H1 (cell line): Measurements from ENCODE around the gene TP53BP1. TPM values are rescaled to one million over a fixed set of nuclear protein-coding genes. Genes with fewer than 3 reads are reported as not detected.

Experiments used
- CTCF ChIA-PET: fragments of 300-600 bp; sonication (Branson Sonifier 250); formaldehyde crosslinking; loops from one replicate; lab custom pipeline; 2021; ENCODE audit not compliant: partially characterized antibody; lab: Charles Lee
- POLR2A ChIA-PET: fragments of 300-600 bp; sonication (Branson Sonifier 250); formaldehyde crosslinking; loops from one replicate; lab custom pipeline; 2021; ENCODE audit warnings: inconsistent platforms; ENCODE audit not compliant: partially characterized antibody; lab: Charles Lee
- DNase-seq, 2 experiments: peaks; one replicate each; pipeline versions ENCODE4 v3.0.0 to v3.0.0-alpha.2; 2010 to 2022; ENCODE audit warnings: low spot score in 2 of 2, low read depth in 1 of 2, mixed read lengths in 1 of 2
- FAIRE-seq: peaks from 2 replicates; lab custom pipeline; 2011; peaks lifted over from hg19 to GRCh38; lab: Jason Lieb, UNC
- H2AFZ ChIP-seq: 2 replicates; pipeline ENCODE4 v1.8.1; 2012; ENCODE audit warnings: low read length, inconsistent platforms
- H2AK5ac ChIP-seq: 2 replicates; pipeline ENCODE4 v1.6.1; 2013; ENCODE audit warnings: low read depth, low read length
- H2BK120ac ChIP-seq: replicated peaks from 2 replicates; pipeline ENCODE3; 2013; ENCODE audit warnings: low read depth, low read length, inconsistent platforms
- H2BK12ac ChIP-seq: 2 replicates; pipeline ENCODE4 v1.6.1; 2013; ENCODE audit warnings: low read depth, low read length
- H2BK15ac ChIP-seq: 2 replicates; pipeline ENCODE4 v1.6.1; 2013; ENCODE audit warnings: low read length
- H2BK20ac ChIP-seq: 2 replicates; pipeline ENCODE4 v1.6.1; 2013; ENCODE audit warnings: low read length
- H2BK5ac ChIP-seq: 2 replicates; pipeline ENCODE4 v1.6.1; 2013; ENCODE audit warnings: low read depth, low read length
- H3K14ac ChIP-seq: 2 replicates; pipeline ENCODE4 v1.6.1; 2013; ENCODE audit warnings: inconsistent platforms; ENCODE audit not compliant: insufficient read length
- H3K18ac ChIP-seq: 2 replicates; pipeline ENCODE4 v1.6.1; 2013; ENCODE audit warnings: low read length; ENCODE audit errors: extremely low read depth
- H3K23ac ChIP-seq: 2 replicates; pipeline ENCODE4 v1.6.1; 2013; ENCODE audit warnings: inconsistent platforms; ENCODE audit not compliant: insufficient read length
- H3K23me2 ChIP-seq: 2 replicates; pipeline ENCODE4 v1.6.1; 2013; ENCODE audit warnings: low read depth, low read length
- H3K27ac ChIP-seq: 2 replicates; pipeline ENCODE4 v1.6.1; 2011; ENCODE audit warnings: low read depth, low read length, inconsistent platforms
- H3K27me3 ChIP-seq, 4 experiments: replicated peaks in 1 of 4; 1 replicate in 1 of 4; 2 replicates in 3 of 4; pipeline versions ENCODE4 v1.6.1 to v1.8.1; 2011 to 2013; ENCODE audit warnings: low read length in 3 of 4, mild to moderate bottlenecking in 3 of 4, inconsistent platforms in 2 of 4, mixed read lengths in 2 of 4, moderate library complexity in 1 of 4; ENCODE audit not compliant: control insufficient read depth in 3 of 4, insufficient read depth in 3 of 4; ENCODE audit errors: extremely low read depth in 1 of 4
- H3K36me3 ChIP-seq, 4 experiments: 2 replicates each; pipeline versions ENCODE4 v1.6.1 to v1.8.1; 2011 to 2013; ENCODE audit warnings: mild to moderate bottlenecking in 4 of 4, low read length in 3 of 4, moderate library complexity in 2 of 4, control low read depth in 1 of 4, inconsistent platforms in 1 of 4; ENCODE audit not compliant: insufficient read depth in 4 of 4, control insufficient read depth in 2 of 4
- H3K4ac ChIP-seq: replicated peaks from 2 replicates; pipeline ENCODE3; 2013; ENCODE audit warnings: low read length, low read depth, mixed read lengths, inconsistent platforms; ENCODE audit not compliant: insufficient read length
- H3K4me1 ChIP-seq, 4 experiments: replicated peaks in 1 of 4; 1 replicate in 1 of 4; 2 replicates in 3 of 4; pipeline versions ENCODE4 v1.6.1 to v1.8.1; 2011 to 2013; ENCODE audit warnings: low read length in 3 of 4, inconsistent platforms in 2 of 4, mixed read lengths in 1 of 4; ENCODE audit not compliant: insufficient read depth in 4 of 4, control insufficient read depth in 3 of 4
- H3K4me2 ChIP-seq, 2 experiments: 2 replicates each; pipeline versions ENCODE4 v1.6.1 to v1.8.1; 2011 to 2013; ENCODE audit warnings: low read depth in 2 of 2, low read length in 2 of 2, control low read depth in 1 of 2, inconsistent platforms in 1 of 2, mild to moderate bottlenecking in 1 of 2; ENCODE audit not compliant: insufficient read depth in 1 of 2
- H3K4me3 ChIP-seq, 4 experiments: fragments of 200-600, 300-600 bp in 1 of 4; sonication (generic), shearing (Covaris generic), sonication (Bioruptor Twin) in 1 of 4; 2 replicates each; pipeline versions ENCODE4 v1.5.1 to v1.8.1; 2011 to 2016; ENCODE audit warnings: low read length in 4 of 4, low read depth in 3 of 4, control low read depth in 2 of 4, inconsistent platforms in 2 of 4, mild to moderate bottlenecking in 2 of 4, mixed read lengths in 1 of 4, moderate library complexity in 1 of 4; ENCODE audit not compliant: insufficient read depth in 2 of 4; ENCODE audit errors: extremely low read depth in 1 of 4
- H3K56ac ChIP-seq: replicated peaks from 2 replicates; pipeline ENCODE3; 2013; ENCODE audit warnings: low read depth, mild to moderate bottlenecking, mixed read lengths, low read length, inconsistent platforms; ENCODE audit not compliant: insufficient read length
- H3K79me1 ChIP-seq: 2 replicates; pipeline ENCODE4 v1.6.1; 2013; ENCODE audit warnings: low read depth, low read length, control low read depth
- H3K79me2 ChIP-seq, 2 experiments: 2 replicates each; pipeline versions ENCODE4 v1.6.1 to v1.8.1; 2012 to 2013; ENCODE audit warnings: low read length in 2 of 2, mild to moderate bottlenecking in 2 of 2, inconsistent platforms in 1 of 2; ENCODE audit not compliant: insufficient read depth in 2 of 2, control insufficient read depth in 1 of 2
- H3K9ac ChIP-seq, 4 experiments: replicated peaks in 1 of 4; 1 replicate in 1 of 4; 2 replicates in 3 of 4; pipeline versions ENCODE4 v1.6.1 to v1.8.1; 2011 to 2013; ENCODE audit warnings: low read depth in 3 of 4, low read length in 3 of 4, control low read depth in 2 of 4, mild to moderate bottlenecking in 2 of 4, moderate library complexity in 2 of 4, inconsistent platforms in 1 of 4; ENCODE audit errors: extremely low read depth in 1 of 4
- H3K9me3 ChIP-seq, 2 experiments: 2 replicates each; pipeline versions ENCODE4 v1.6.1 to v1.8.1; 2012 to 2013; ENCODE audit warnings: mild to moderate bottlenecking in 2 of 2, moderate library complexity in 2 of 2, control low read depth in 1 of 2, inconsistent platforms in 1 of 2, low read depth in 1 of 2, low read length in 1 of 2, mixed read lengths in 1 of 2; ENCODE audit not compliant: insufficient read depth in 2 of 2
- H4K20me1 ChIP-seq, 2 experiments: replicated peaks in 1 of 2; 2 replicates each; pipeline versions ENCODE3 to v1.8.1; 2011 to 2013; ENCODE audit warnings: inconsistent platforms in 2 of 2, low read length in 2 of 2, mild to moderate bottlenecking in 1 of 2; ENCODE audit not compliant: insufficient read depth in 2 of 2, control insufficient read depth in 1 of 2
- H4K5ac ChIP-seq: 2 replicates; pipeline ENCODE4 v1.6.1; 2013; ENCODE audit warnings: low read length, low read depth, mixed read lengths, inconsistent platforms; ENCODE audit not compliant: insufficient read length
- H4K8ac ChIP-seq: 2 replicates; pipeline ENCODE4 v1.8.0; 2013; ENCODE audit warnings: mild to moderate bottlenecking, moderate library complexity, low read length, inconsistent platforms; ENCODE audit not compliant: insufficient read depth; ENCODE audit errors: extremely low read depth
- H4K91ac ChIP-seq: replicated peaks from 2 replicates; pipeline ENCODE3; 2013; ENCODE audit warnings: low read length, mixed read lengths, inconsistent platforms; ENCODE audit not compliant: insufficient read length
- CREB1 ChIP-seq: IDR thresholded peaks from 2 replicates; pipeline ENCODE4 v1.6.1; 2012; ENCODE audit warnings: inconsistent platforms
- CTBP2 ChIP-seq: IDR thresholded peaks from 2 replicates; pipeline ENCODE4 v1.7.0; 2011; ENCODE audit warnings: borderline replicate concordance, mild to moderate bottlenecking, moderate library complexity, mixed read lengths, low read length; ENCODE audit not compliant: insufficient read depth, insufficient read length
- E2F6 ChIP-seq: IDR thresholded peaks from 2 replicates; pipeline ENCODE4 v1.6.1; 2012; ENCODE audit warnings: inconsistent platforms
- EP300 ChIP-seq, 2 experiments: IDR thresholded peaks; 1 replicate in 1 of 2; 2 replicates in 1 of 2; pipeline ENCODE4 v1.6.1; 2011 to 2012; ENCODE audit warnings: low read depth in 2 of 2, low read length in 2 of 2, mild to moderate bottlenecking in 2 of 2, borderline replicate concordance in 1 of 2, inconsistent platforms in 1 of 2, moderate library complexity in 1 of 2
- GABPA ChIP-seq: IDR thresholded peaks from 2 replicates; pipeline ENCODE4 v1.6.1; 2011; ENCODE audit warnings: mild to moderate bottlenecking, low read length, moderate library complexity, borderline replicate concordance; ENCODE audit not compliant: insufficient read depth
- HDAC6 ChIP-seq: IDR thresholded peaks from one replicate; pipeline ENCODE4 v1.7.1; 2012; ENCODE audit warnings: low read depth, mild to moderate bottlenecking, inconsistent platforms, low read length, moderate library complexity
- JUN ChIP-seq: IDR thresholded peaks from 2 replicates; pipeline ENCODE4 v1.6.1; 2011; ENCODE audit warnings: low read depth, mild to moderate bottlenecking, improper control_type of control experiment, low read length
- KDM1A ChIP-seq: fragments of 200-600, 300-600 bp; sonication (generic); IDR thresholded peaks from 2 replicates; pipeline ENCODE4 v1.7.1; 2016; ENCODE audit warnings: mild to moderate bottlenecking, low read length, borderline replicate concordance
- PHF8 ChIP-seq: fragments of 200-600 bp; sonication (generic); conservative IDR thresholded peaks from 2 replicates; pipeline ENCODE4 v1.7.1; 2012; ENCODE audit warnings: low read depth, mild to moderate bottlenecking, inconsistent platforms, low read length, moderate library complexity
- POLR2A ChIP-seq, 2 experiments: IDR thresholded peaks; 1 replicate in 1 of 2; 2 replicates in 1 of 2; pipeline ENCODE4 v1.6.1; 2011; ENCODE audit warnings: low read depth in 2 of 2, low read length in 2 of 2, mild to moderate bottlenecking in 2 of 2; ENCODE audit errors: control extremely low read depth in 1 of 2
- RBBP5 ChIP-seq: IDR thresholded peaks from 2 replicates; pipeline ENCODE4 v1.7.1; 2012; ENCODE audit warnings: low read depth, mild to moderate bottlenecking, inconsistent platforms, low read length, moderate library complexity, borderline replicate concordance
- SP2 ChIP-seq: IDR thresholded peaks from 2 replicates; pipeline ENCODE4 v1.6.1; 2012; ENCODE audit warnings: mild to moderate bottlenecking, low read length, inconsistent platforms
- WGBS, 2 experiments: shearing (Covaris generic) in 1 of 2; methylation state at CpG; one replicate each; pipeline versions ENCODE4 v1.1.6 to v1.1.7; 2013 to 2015; ENCODE audit warnings: low lambda C conversion rate in 2 of 2, mixed read lengths in 2 of 2, inconsistent platforms in 1 of 2, low coverage in 1 of 2, missing lambda C conversion rate in 1 of 2; ENCODE audit not compliant: insufficient replicate concordance in 2 of 2, insufficient coverage in 1 of 2, insufficient read length in 1 of 2; ENCODE audit errors: extremely low coverage in 1 of 2, missing lambda C conversion rate in 1 of 2; 5-methylcytosine and 5-hydroxymethylcytosine counted together
- polyA plus RNA-seq, 7 experiments: library from polyadenylated mRNA; depleted of rRNA in 3 of 7; stranded (reverse) in 5 of 7; unstranded in 2 of 7; fragments of >200 nt in 5 of 7; fragments of 200-250 nt in 2 of 7; gene quantifications; 1 replicate in 5 of 7; 2 replicates in 1 of 7; 4 replicates in 1 of 7; pipeline versions ENCODE4 v1.2.1 to v1.2.3, GENCODE V29; 2011 to 2013; ENCODE audit warnings: missing spikeins in 2 of 7, mixed read lengths in 2 of 7
- total RNA-seq: library from RNA; stranded (reverse); fragmentation: NEBNext Ultra II Directional; extraction: Animal tissue kit (Norgen Biotek cat#: 25700); gene quantifications from 2 replicates; pipeline ENCODE4 v1.2.1, GENCODE V29; 2021

The TP53BP1 gene
- total and polyA plus RNA-seq, 2 of the 8 experiments (the other 6 are each of a cell fraction or from before 2014, with no cell fraction given): 34.1 to 63.6 TPM

- H2AK5ac ChIP-seq: no peak overlapping the region
- peaks cover 10 to 67% (median 29%) of the 10 kb centered on the region in 4 experiments; a peak in 7 of 8 replicates for H3K36me3 ChIP-seq
- H3K79me1 ChIP-seq: no peaks in the 10 kb centered on the region
- no peak overlapping the region for H3K14ac ChIP-seq
- FAIRE-seq (no peak), DNase-seq (no peak)
- no peak overlapping the region for H4K91ac ChIP-seq
- H3K4me3 ChIP-seq: no peak overlapping the region
- no peak overlapping the region for H2BK120ac ChIP-seq
- H4K8ac ChIP-seq: no peak overlapping the region
- no peak overlapping the region for H3K4me2 ChIP-seq
- H2AFZ ChIP-seq: no peak overlapping the region
- H3K4ac ChIP-seq: no peak overlapping the region
- H3K79me2 ChIP-seq: peaks cover 0 to 64% of the 10 kb centered on the region in 2 experiments; a peak in 3 of 4 replicates
- ChIA-PET CTCF (interaction anchor here (1.5 to 8.7 kb wide), 2 partner anchors 13 to 27 kb away, joined by 5 to 121 read pairs; partner anchors contain the start of gene MAP1A), POLR2A (interaction anchor here (0.6 to 1.7 kb wide), 2 partner anchors 20 to 82 kb away, joined by 3 read pairs; no protein-coding TSS in a partner anchor)
- no peak overlapping the region for H3K56ac ChIP-seq
- H3K23ac ChIP-seq: no peak overlapping the region
- no peak overlapping the region for H4K5ac ChIP-seq
- no peak overlapping the region for H3K18ac ChIP-seq
- peaks cover 0 to 2% of the 10 kb centered on the region in 2 experiments for H4K20me1 ChIP-seq
- peaks cover 0 to 6% (median 1%) of the 10 kb centered on the region in 4 experiments; a peak in 3 of 7 replicates for H3K4me1 ChIP-seq
- peaks cover 5% of the 10 kb centered on the region; the same call in 1 of the 2 replicates for H3K23me2 ChIP-seq
- H2BK5ac ChIP-seq: no peak overlapping the region
- no peaks in the 10 kb centered on the region for H3K9me3 ChIP-seq
- no peak overlapping the region for H2BK20ac ChIP-seq
- H3K27me3 ChIP-seq: no peaks in the 10 kb centered on the region
- no peak overlapping the region for H2BK12ac ChIP-seq
- H3K27ac ChIP-seq: no peak overlapping the region
- no peak overlapping the region for H2BK15ac ChIP-seq
- 98% methylated on average over 6 of the region's 6 CpGs; no CpG with 5 or more reads in 1 of the 2 experiments for WGBS, 2 experiments
- H3K9ac ChIP-seq: no peak overlapping the region
- TF ChIP-seq CTBP2 (no peak), EP300 (IDR thresholded peaks at IDR 0.05; ENCODE audit: borderline replicate concordance in 1 of 2, low read depth in 2 of 2, low read length in 2 of 2) (no peak), E2F6 (no peak), HDAC6 (no peak), RBBP5 (no peak), SP2 (no peak), CREB1 (no peak), KDM1A (no peak), POLR2A (IDR thresholded peaks at IDR 0.05; ENCODE audit: control extremely low read depth in 1 of 2, low read depth in 2 of 2, low read length in 2 of 2) (no peak), JUN (no peak), GABPA (no peak), PHF8 (no peak)
Measured at GRCh38 chr15:43487271-43487895, 5.6 kb downstream of the TP53BP1 start.
